Putamen (tissue), 1 donor: Measurements from ENCODE around the gene MEI4.
"Not testable (repeated sequence)": the region's sequence is repeated elsewhere in the genome, so short reads cannot be mapped to it uniquely, and the experiment has no call there.

ENCODE experiments used
- DNase-seq: peaks from one replicate; pipeline ENCODE4 v3.0.0-alpha.2; 2016; ENCODE audit warnings: low spot score

The MEI4 gene, protein sequence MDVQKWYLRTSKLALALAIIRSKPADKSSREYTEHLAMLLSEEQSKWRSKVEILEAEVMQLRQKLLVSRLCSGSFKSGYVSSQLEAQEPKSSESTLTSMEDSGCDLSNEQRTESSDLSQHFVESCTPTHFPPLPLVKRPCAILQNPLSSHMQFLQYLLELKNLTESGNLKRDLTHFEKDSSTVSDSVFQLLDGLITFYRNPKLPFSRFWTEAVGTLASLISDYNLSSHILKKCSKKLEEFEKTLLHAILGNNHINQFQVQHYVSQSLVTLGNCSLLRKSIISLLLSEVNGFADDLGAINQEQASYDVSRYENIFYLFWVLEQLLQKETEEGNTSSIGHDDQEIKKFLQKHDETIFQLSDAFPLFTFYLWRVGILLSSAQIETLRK

DNA sequence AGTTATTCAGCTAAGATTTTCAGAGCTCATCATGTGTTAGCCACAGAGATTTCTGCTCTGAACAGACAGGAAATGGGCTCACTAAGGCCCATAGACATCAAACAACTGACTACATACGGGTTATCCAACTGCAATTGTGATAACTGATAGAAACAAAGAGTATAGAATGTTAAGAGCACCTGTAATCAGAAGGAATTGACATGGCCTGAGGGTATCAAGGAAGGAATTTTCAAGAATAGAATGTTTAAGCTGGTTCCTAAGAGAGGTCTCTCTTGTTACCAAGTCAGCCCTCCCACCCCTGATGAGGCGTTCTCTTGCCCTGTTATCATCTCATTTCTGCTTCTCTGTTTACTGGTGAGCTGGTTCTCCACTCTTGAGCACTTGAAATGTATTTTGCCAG lies at the start of gene MEI4:
TSS of gene MEI4 (plus strand) at position 301 of the 400 bp plus-strand sequence. CDS start 37,633 bp downstream, outside the sequence.
- DNase-seq = no peak

DNA sequence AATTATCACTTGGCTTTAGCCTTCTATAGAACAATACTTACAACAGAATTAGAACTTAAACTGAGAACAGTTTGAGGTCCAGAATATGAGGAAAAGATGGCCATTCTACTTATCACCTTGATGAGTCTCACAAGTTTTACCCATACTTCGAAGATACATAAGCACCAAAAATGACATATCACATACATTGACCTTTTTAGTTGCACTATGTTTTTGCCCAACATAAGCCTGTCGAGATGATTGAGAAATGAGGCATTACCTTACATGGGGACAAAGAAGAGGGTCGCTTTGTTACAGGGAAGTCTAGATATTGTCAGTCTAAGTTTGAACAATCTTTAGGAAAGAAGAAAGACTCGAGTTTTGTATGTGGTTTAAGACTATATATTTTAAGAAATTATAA lies 48.4 kb upstream of the MEI4 start:
- no peak for DNase-seq

DNA sequence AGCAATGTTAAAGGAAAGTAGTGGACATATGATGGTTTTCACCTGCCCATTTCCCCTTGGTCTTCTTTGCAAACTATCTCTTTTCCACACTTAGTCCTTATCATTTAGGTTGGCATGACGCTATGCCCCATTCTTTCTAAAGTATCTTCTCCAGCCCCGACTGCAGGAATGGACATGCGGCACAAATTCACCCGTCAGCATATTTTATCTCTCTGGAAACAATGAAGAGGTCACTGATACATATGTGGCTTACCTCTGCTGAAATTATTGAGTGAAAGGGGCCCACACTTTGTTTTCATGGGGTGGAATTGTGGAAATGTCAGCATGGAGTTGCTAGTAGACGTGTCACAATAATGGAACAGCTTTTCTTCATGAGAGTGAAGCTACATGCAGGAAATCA lies 45.8 kb upstream of the MEI4 start:
- DNase-seq = no peak

DNA sequence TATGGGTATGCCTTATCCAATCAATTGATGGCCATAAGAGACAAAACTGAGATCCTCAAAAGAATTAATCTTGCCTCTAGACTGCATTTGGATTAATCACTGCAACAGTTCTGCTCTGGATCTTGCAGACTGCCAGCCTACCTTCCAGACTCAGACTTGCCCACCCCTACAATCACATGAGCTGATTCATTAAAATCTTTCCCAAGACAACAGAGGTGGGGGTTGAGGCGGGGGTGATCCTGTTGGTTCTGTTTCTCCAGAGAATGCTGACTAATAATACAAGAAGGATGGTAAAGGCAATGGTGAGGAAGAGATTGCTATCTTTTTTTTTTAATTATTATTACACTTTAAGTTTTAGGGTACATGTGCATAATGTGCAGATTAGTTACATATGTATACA lies 43.7 kb upstream of the MEI4 start:
- no peak for DNase-seq

DNA sequence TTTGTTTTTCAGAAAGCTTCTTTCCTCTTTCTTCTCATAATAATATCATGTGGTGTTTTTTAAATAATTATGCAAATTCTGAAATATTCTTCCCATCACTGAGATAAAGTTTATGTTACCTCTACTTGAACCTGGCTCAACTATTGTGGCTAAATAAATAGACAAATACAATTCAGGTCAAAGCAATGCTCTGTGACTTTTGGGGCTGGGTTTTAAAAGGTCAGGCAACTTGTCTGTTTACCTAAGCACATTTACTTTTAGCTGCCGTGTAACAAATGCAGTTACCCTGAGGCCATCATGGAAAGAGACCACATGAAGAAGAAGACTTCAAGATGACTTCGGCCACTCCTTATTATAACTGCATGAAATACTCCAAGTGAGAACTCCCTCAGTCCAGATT lies 33.7 kb upstream of the MEI4 start:
- DNase-seq = no peak

DNA sequence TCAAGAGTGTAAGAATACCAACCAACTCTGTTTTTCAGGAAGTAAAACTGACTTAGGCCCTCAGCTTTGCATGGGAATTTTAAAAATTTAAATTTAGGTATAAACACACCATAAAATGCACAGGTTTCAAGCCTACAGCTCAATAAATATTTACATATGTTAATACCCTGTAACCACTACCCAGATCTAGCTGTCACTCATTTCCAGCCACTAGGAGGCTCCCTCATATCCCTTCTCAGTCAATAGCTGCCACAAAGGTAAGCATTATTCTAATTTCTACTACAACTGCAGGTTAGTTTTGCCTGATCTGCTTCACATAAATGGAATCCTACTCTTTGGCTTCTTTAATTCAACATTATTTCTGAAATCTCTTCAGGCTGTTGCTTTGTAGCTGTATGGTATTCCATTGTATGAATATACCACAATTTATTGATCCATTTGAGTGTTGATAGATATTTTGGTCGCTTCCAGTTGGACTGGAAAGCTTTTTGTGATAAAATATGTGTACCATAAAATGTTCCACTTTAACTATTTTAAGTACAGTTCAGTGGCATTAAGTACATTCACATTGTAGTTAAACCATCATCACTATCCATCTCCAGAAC lies 32.5 kb upstream of the MEI4 start:
- DNase-seq = no peak

DNA sequence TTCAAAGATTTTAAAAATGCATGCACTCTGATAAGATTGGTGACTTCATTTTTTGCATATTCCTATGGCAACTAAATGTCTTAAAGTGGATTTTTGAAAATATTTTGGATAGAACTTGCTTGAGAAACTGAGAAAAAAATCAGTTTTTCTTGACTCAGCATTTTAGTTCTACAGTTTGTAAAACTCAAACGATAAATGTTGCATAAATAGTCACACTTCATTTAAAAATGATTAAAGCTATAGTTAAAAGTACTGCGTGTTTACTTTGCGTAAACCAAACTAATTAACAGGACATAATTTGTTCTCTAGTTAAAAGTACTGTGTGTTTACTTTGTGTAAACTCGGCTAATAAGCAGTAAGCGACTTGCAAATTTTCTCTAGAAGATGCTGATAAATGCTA lies 28.3 kb upstream of the MEI4 start:
- DNase-seq = no peak

DNA sequence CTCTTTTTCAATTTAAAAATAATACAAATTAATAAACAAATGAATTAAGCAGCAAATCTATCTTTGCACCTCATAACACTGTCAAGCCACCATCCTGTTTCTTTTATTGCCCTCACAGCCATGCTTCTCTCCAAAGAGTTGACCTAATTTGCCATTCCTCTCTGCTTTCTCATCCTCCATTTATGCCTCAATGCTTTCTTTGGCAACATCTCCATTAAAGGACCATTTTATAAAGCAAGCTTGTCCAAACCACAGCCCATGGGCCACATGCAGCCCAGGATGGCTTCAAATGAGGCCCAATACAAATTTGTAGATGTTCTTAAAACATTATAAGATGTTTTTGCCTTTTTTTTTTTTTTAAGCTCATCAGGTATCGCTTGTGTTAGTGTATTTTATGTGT lies 26.4 kb upstream of the MEI4 start:
- no peak for DNase-seq

DNA sequence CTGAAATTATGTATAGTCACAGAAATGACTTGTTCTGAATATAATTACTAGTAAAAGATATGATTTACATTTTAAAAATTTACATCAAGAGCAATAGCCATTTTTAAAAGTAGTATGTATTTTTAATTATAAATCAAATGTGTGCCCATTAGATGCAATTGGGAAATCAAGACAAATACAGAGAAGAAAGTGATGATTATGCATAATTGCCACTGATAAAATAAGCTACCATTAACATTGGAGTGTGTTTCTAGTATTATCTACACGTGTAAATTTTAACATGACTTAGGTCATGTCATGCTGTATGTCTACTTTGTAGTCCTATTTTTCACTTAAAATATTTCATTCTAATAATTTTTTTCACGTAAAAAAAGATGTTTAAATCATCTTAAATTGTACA lies 22.8 kb upstream of the MEI4 start:
- DNase-seq = no peak

DNA sequence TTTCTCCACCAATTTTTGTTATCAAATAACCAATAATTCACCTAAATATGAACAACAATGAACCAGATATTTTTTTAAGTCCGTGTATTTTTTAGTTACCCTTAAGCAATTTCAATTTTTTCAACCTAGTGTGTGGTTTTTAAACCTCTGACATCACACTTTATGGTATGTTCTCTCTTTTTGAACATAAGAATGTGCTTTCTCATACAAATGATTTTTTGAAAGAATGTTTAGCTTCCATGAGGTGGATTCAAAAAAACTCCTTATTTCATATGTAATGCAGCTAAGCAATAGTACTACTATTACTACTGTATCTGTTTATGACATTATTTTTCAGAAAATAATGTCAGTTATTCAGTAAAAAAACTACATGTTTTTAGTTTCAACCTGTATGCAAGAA lies 19.4 kb upstream of the MEI4 start:
- DNase-seq = no peak

DNA sequence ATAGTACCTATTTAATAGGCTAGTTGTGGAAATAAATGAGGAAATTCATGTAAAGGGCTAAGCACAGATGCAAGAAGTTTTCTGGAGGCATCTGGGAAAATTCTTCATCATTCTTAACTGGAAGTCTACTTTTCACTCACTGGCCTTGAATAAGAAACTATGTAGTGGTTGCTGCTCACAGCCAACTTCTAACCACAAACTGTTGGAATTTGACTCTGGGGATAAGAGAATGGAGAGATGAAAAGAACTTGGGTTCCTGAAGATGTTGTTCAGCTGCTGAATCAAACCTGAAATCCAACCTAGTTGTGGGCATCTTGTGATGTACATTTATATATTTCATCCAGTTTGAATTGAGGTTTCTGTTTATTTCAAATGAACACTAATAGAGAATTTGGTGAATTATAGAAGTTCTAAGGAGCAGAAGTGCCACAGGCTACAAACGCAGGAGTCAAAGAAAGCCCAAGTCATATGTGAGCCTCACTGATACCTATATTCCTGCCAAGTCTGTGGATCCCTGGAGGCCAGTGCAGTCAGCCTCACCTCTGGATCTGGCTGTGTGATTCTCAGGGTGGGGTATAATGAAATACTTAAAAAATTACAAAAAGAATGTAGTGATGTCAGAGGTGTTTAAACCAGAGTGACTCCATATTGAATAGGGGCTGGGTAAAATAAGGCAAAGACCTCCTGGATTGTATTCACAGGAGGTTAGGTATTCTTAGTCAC lies 18.7 kb upstream of the MEI4 start:
- DNase-seq = no peak

DNA sequence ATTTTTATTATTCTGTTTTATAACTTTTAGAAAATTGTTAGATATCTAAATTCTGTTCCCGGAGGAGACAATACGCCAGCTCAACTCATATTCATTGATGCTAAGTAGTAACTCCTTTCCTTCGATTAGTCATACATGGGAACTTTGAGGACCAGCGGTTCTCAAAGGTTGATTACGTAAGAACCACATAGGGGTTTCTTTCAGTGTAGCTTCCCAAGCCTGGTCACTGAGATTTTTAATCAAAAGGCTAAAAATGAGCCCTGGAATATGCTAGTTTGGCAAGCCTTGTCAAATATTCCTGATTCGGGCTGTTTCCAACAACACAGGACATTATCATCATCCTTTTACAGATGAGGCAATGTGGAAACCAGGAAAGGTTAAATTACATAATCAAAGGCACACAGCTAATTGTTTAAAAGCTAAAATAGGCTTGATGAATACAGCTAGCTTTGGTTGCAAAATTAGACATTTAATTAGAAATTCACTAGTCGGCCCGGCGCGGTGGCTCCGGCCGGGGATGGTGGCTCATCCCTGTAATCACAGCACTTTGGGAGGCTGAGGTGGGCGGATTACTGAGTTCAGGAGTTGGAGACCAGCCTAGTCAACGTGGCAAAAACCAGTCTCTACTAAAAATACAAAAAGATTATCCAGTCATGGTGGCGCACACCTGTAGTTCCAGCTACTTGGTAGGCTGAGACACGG lies 14.6 kb upstream of the MEI4 start:
- no peak for DNase-seq

DNA sequence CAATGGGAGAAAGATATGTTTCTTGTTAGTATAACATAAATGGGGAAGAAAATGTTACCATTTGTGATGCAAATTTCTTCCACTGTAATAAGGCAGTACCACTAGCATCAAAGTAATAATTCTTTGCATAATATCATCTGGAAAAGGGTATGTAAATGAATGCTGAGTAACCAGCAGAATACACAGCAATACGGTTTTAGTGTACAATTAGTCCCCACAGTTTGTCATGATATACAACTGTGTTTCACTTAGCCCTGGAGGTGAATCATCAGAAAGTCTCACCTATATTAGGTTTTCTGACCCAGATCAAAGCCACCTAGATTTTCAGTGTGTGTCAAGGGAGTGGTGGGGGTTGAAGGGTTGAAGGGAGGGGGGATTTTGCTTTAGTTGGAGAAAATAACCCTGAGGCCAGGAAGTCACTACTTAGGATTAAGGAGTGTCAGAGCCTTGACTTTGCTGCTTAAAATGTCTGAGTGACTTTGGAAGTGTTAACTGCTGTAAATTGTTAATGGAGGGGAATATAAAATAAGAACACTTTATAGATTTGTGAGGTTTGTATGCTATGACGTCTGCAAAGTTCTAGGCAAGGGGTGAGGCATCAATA lies 8.6 kb upstream of the MEI4 start:
- no peak for DNase-seq

DNA sequence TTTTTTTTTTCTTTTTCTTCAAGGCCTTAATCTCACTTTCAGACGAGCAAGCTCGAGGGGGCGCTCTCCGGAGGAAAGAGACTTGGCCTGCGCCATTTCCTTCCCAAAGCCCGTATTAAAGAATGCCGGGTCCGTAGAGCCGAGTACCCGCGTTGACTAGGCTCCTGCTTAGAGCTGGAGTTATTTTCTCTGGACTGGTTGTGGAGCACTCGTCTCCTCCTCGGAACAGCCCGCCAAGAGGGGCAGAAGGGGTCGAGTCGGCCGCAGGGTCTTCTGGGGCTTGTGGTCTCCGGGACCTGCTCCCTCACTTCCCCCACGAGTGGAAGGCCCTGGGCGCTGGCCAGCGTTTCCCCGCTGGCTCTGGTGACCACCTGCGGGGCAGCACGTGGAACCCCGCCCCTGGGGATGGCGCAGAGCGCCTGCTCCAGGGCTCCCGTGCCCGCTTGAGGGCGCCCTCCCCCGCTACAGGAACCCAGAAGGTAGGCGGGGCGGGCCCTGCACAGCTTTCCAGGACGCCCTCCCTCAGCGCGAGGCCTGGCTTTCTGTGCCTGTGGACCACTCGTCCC lies 2.7 kb upstream of the MEI4 start:
- no peak for DNase-seq

DNA sequence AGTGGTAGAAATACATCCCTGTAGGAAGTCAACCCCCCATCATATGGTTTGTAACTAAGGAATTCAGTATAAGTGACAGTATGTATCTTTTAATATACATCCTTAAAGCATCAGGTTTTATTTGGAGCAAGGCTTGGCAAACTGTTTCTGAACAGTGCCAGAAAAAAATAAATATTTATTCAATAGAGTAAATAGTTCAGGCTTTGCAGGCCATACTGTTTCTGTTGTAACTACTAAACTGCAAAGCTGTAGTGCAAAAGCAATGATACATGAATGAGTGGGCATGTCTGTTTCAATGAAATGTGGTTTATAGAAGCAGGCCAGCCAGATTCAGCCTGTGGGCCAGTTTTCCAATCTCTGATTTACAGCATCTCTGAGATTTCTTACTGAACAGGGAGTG lies 977 bp downstream of the MEI4 start:
- no peak for DNase-seq

DNA sequence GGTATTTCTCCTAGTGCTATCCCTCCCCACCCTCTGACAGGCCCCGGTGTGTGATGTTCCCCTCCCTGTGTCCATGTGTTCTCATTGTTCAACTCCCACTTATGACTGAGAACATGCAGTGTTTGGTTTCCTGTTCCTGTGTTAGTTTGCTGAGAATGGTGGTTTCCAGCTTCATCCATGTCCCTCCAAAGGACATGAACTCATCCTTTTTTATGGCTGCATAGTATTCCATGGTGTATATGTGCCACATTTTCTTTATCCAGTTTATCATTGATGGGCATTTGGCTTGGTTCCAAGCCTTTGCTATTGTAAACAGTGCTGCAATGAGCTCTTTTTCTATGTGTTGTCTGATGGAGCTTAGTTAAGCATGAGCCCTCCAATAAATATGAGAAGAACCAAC lies 2.2 kb downstream of the MEI4 start:
- DNase-seq = not testable (repeated sequence)

DNA sequence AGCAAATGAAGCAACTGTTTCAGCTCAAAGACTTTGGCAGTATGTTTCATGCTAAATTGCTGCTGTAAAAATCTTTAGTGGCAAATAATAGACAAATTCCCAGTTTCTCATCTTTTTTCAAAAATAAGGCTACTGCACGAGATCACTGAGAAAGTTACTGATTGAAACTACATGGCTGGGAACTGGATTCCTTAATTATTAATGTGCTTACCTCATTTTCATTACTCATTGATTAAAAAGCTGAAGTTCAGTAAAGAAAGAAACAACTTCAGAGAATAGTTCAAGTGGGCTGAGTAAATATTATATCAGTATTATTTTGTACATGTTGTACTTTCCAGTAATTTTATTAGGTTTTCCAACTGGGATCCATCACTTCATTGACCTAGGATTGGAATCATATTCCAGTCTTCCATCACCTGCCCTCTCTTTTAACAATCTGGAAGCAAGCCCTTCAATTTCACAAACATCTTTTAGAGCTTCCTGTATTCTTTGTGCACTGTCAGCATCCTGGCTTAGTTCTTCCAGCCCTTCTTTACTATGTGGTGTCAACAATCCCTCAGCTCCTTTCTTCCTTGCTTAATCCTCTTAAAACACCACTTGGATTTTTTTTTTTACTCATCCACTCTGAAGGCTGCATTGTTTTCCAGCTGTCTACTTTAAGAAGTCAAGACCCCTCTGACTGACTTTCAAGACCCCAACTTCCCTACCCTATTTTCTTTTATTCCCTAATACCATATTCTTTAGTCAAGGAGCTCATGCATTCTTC lies 4.3 kb downstream of the MEI4 start:
- no peak for DNase-seq

DNA sequence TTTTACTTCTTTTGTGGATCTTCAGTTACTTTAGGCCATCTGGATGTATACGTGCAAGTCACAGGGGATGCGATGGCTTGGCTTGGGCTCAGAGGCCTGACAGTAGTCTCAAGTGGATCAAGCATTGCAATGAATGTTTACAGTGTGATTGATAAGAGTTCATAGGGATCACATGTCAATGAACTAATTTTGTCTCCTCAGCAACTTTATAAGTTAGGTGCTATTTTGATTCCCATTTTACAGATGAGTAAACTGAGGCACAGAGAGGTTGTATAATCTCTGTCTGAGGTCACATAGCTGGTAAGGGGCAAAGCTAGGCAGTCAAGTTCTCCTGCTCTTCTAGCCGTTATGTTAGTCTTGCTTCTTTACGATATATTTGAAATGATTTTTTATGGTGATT lies 13.5 kb downstream of the MEI4 start:
- no peak for DNase-seq

DNA sequence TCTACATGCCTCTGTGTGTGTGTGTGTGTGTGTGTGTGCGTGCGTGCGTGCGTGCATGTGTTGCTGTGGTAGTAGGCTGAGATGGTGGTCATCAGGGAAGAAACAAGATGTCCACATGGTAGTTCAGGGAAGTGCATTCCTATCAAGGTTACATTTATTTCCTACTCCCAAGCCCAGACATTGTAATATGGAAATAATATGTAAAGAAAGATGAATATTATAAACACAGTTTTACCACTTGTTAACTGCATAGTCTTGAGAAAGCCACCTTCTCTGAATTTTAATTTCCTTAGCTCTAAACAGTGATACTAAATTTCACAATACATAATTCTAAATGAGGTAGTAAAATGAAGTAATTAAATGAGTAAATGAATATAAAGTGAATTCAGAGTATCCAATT lies 14.0 kb downstream of the MEI4 start:
- no peak for DNase-seq

DNA sequence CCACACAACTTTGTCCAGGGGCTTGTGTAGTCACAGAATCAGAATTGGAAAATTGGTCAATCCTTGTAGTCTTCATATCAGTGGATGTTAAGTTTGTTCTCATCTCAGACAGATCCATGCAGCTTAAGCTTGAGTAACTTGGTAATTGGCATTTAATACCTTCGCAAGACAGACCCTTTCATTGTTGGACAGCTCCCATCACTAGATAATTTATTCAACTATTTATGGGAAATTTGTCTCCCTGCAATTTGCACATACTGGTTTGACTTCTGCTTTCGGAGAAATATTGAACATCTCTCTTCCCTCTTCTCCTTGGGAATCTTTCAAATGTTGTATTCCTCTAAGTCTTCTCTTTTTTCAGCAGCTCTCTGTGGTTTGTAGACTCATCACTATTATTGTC lies 17.1 kb downstream of the MEI4 start:
- DNase-seq = no peak

DNA sequence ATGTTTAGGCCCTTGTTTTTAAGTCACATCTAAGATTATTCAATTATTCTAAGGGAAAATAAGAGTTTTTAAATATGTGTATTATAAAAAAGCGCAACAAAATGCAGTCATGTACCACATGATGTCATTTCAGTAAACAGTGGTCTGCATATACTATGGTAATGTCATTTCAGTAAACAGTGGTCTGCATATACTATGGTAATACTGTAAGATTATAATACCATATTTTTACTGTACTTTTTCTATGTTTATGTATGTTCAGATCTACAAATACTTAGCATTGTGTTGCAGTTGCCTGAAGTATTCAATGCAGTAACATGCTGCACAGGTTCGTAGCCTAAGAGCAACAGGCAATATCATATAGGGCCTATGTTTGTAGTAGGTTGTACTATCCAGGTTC lies 21.4 kb downstream of the MEI4 start:
- no peak for DNase-seq
